HG03457 (cell line): ENCODE measurements around the gene B3GNT8.
"Not testable (repeated sequence)": the region's sequence is repeated elsewhere in the genome, so short reads cannot be mapped to it uniquely, and the experiment has no call there.

Experiments used
- ATAC-seq: cut with Tn5 transposase; IDR thresholded peaks from one replicate; pipeline ENCODE4 v1.9.1; 2021; ENCODE audit warnings: moderate number of reproducible peaks; ENCODE audit not compliant: unreplicated experiment

B3GNT8 gene

GRCh38 chr19:41426952-41427646 lies at the start of gene B3GNT8:
B3GNT8 (minus strand) TSS chr19:41427374; CDS start chr19:41426778, 596 bp downstream.
- ATAC-seq = no peak

GRCh38 chr19:41476583-41476982 lies 49.4 kb upstream of the B3GNT8 start:
- no peak for ATAC-seq

- ATAC-seq = not testable (repeated sequence)
Observed at GRCh38 chr19:41463257-41464256, 36.4 kb upstream of the B3GNT8 start.

GRCh38 chr19:41462497-41462896 lies 35.3 kb upstream of the B3GNT8 start:
- no peak for ATAC-seq

GRCh38 chr19:41457241-41457640 lies 30.1 kb upstream of the B3GNT8 start:
- ATAC-seq = no peak

GRCh38 chr19:41456342-41456918 lies 29.3 kb upstream of the B3GNT8 start:
- ATAC-seq = no peak

GRCh38 chr19:41455936-41456335 lies 28.8 kb upstream of the B3GNT8 start:
- no peak for ATAC-seq

GRCh38 chr19:41452584-41453275 lies 25.6 kb upstream of the B3GNT8 start:
- no peak for ATAC-seq

- ATAC-seq = no peak
Observed at GRCh38 chr19:41449865-41450178, 22.6 kb upstream of the B3GNT8 start.

GRCh38 chr19:41449079-41449864 lies 22.1 kb upstream of the B3GNT8 start:
- ATAC-seq = no peak

GRCh38 chr19:41447732-41448332 lies 20.7 kb upstream of the B3GNT8 start:
- ATAC-seq = no peak

GRCh38 chr19:41445575-41445974 lies 18.4 kb upstream of the B3GNT8 start:
- no peak for ATAC-seq

GRCh38 chr19:41443813-41444455 lies 16.8 kb upstream of the B3GNT8 start:
- no peak for ATAC-seq

GRCh38 chr19:41442473-41443355 lies 15.5 kb upstream of the B3GNT8 start, which contains the start of gene ERICH4:
ERICH4 (plus strand) TSS chr19:41443156; CDS start chr19:41443170, 14 bp downstream.
- no peak for ATAC-seq

GRCh38 chr19:41441321-41441945 lies 14.3 kb upstream of the B3GNT8 start:
- no peak for ATAC-seq

GRCh38 chr19:41439441-41440222 lies 12.5 kb upstream of the B3GNT8 start, which contains the start of gene DMAC2:
DMAC2 (minus strand) TSS chr19:41439912; CDS start chr19:41439899, 13 bp downstream.
- peak; percentile 70 for ATAC-seq
